Muscle layer of duodenum (tissue), 2 donors: ENCODE data around the gene CCDC196.

Experiments
- H3K27ac ChIP-seq: one replicate; pipeline ENCODE4 v1.7.0; 2013; ENCODE audit warnings: mild to moderate bottlenecking, low read length
- H3K27me3 ChIP-seq: one replicate; pipeline ENCODE4 v1.7.0; 2013; ENCODE audit warnings: low read depth, mild to moderate bottlenecking, control low read depth, low read length
- H3K36me3 ChIP-seq, 2 donors: one replicate each; pipeline ENCODE4 v1.7.0; 2013; ENCODE audit warnings: low read length in 2 of 2, control low read depth in 1 of 2, mild to moderate bottlenecking in 1 of 2; ENCODE audit not compliant: insufficient read depth in 2 of 2, control insufficient read depth in 1 of 2
- H3K4me1 ChIP-seq, 2 donors: one replicate each; pipeline ENCODE4 v1.7.0; 2013; ENCODE audit warnings: low read length in 2 of 2, mild to moderate bottlenecking in 2 of 2, control low read depth in 1 of 2, moderate library complexity in 1 of 2; ENCODE audit not compliant: insufficient read depth in 2 of 2, control insufficient read depth in 1 of 2
- H3K4me3 ChIP-seq, 2 donors: one replicate each; pipeline ENCODE4 v1.7.0; 2013; ENCODE audit warnings: low read length in 2 of 2, low read depth in 1 of 2, mild to moderate bottlenecking in 1 of 2
- H3K9me3 ChIP-seq, 2 donors: one replicate each; pipeline ENCODE4 v1.7.0; 2013; ENCODE audit warnings: low read length in 2 of 2, control low read depth in 1 of 2, mild to moderate bottlenecking in 1 of 2; ENCODE audit not compliant: control insufficient read depth in 1 of 2
- donor health status: healthy.

CCDC196 gene

GRCh38 chr14:66472251-66472650, 13.9 kb upstream of the CCDC196 start:
- no peaks in the 10 kb centered on the region for H3K27me3 ChIP-seq
- H3K27ac ChIP-seq, result no peak overlapping the region
- H3K4me3 ChIP-seq, result no peak overlapping the region
- peaks cover 0 to 3% of the 10 kb centered on the region in 2 donors for H3K9me3 ChIP-seq
- no peaks in the 10 kb centered on the region for H3K36me3 ChIP-seq
- H3K4me1 ChIP-seq, result no peaks in the 10 kb centered on the region

- Histone ChIP-seq H3K9me3 (peaks cover 0 to 3% of the 10 kb centered on the region in 2 donors), H3K27me3 (no peaks in the 10 kb centered on the region), H3K36me3 (no peaks in the 10 kb centered on the region), H3K4me3 (no peak overlapping the region), H3K4me1 (no peaks in the 10 kb centered on the region), H3K27ac (no peak overlapping the region)
Observed at GRCh38 chr14:66473223-66473622, 12.9 kb upstream of the CCDC196 start.

GRCh38 chr14:66476964-66477363, 9.2 kb upstream of the CCDC196 start:
- H3K4me3 ChIP-seq, result no peak overlapping the region
- no peaks in the 10 kb centered on the region for H3K36me3 ChIP-seq
- H3K4me1 ChIP-seq, result no peaks in the 10 kb centered on the region
- no peaks in the 10 kb centered on the region for H3K9me3 ChIP-seq
- no peak overlapping the region for H3K27ac ChIP-seq
- no peaks in the 10 kb centered on the region for H3K27me3 ChIP-seq

- no peaks in the 10 kb centered on the region for H3K36me3 ChIP-seq
- H3K9me3 ChIP-seq, result no peaks in the 10 kb centered on the region
- no peaks in the 10 kb centered on the region for H3K27me3 ChIP-seq
- H3K4me3 ChIP-seq, result no peak overlapping the region
- no peaks in the 10 kb centered on the region for H3K4me1 ChIP-seq
- no peak overlapping the region for H3K27ac ChIP-seq
Observed at GRCh38 chr14:66477567-66477966, 8.6 kb upstream of the CCDC196 start.

- no peak overlapping the region for H3K4me3 ChIP-seq
- H3K27me3 ChIP-seq, result no peaks in the 10 kb centered on the region
- no peaks in the 10 kb centered on the region for H3K9me3 ChIP-seq
- no peaks in the 10 kb centered on the region for H3K36me3 ChIP-seq
- no peak overlapping the region for H3K27ac ChIP-seq
- H3K4me1 ChIP-seq, result no peaks in the 10 kb centered on the region
Observed at GRCh38 chr14:66482873-66483272, 3.3 kb upstream of the CCDC196 start.

- Histone ChIP-seq H3K4me1 (no peaks in the 10 kb centered on the region), H3K4me3 (no peak overlapping the region), H3K36me3 (no peaks in the 10 kb centered on the region), H3K27ac (no peak overlapping the region), H3K9me3 (no peaks in the 10 kb centered on the region), H3K27me3 (no peaks in the 10 kb centered on the region)
Observed at GRCh38 chr14:66483322-66483721, 2.8 kb upstream of the CCDC196 start.

GRCh38 chr14:66485029-66485428, 1.1 kb upstream of the CCDC196 start:
- Histone ChIP-seq H3K4me3 (no peak overlapping the region), H3K9me3 (no peaks in the 10 kb centered on the region), H3K4me1 (no peaks in the 10 kb centered on the region), H3K36me3 (no peaks in the 10 kb centered on the region), H3K27me3 (no peaks in the 10 kb centered on the region), H3K27ac (no peak overlapping the region)

GRCh38 chr14:66487164-66487563, 993 bp downstream of the CCDC196 start:
- H3K4me1 ChIP-seq, result no peaks in the 10 kb centered on the region
- H3K27ac ChIP-seq, result no peak overlapping the region
- H3K4me3 ChIP-seq, result no peak overlapping the region
- H3K9me3 ChIP-seq, result no peaks in the 10 kb centered on the region
- H3K36me3 ChIP-seq, result no peaks in the 10 kb centered on the region
- H3K27me3 ChIP-seq, result no peaks in the 10 kb centered on the region

GRCh38 chr14:66490143-66491111, 4.3 kb downstream of the CCDC196 start:
- H3K9me3 ChIP-seq, result no peaks in the 10 kb centered on the region
- no peak overlapping the region for H3K4me3 ChIP-seq
- H3K27me3 ChIP-seq, result no peaks in the 10 kb centered on the region
- H3K36me3 ChIP-seq, result no peaks in the 10 kb centered on the region
- no peaks in the 10 kb centered on the region for H3K4me1 ChIP-seq
- H3K27ac ChIP-seq, result no peak overlapping the region

GRCh38 chr14:66493750-66494149, 7.6 kb downstream of the CCDC196 start:
- H3K36me3 ChIP-seq, result no peaks in the 10 kb centered on the region
- H3K9me3 ChIP-seq, result no peaks in the 10 kb centered on the region
- H3K4me3 ChIP-seq, result no peak overlapping the region
- no peaks in the 10 kb centered on the region for H3K27me3 ChIP-seq
- H3K4me1 ChIP-seq, result no peaks in the 10 kb centered on the region
- no peak overlapping the region for H3K27ac ChIP-seq

GRCh38 chr14:66495218-66496098, 9.3 kb downstream of the CCDC196 start:
- H3K36me3 ChIP-seq, result no peaks in the 10 kb centered on the region
- H3K27ac ChIP-seq, result no peak overlapping the region
- H3K9me3 ChIP-seq, result no peaks in the 10 kb centered on the region
- H3K27me3 ChIP-seq, result no peaks in the 10 kb centered on the region
- H3K4me3 ChIP-seq, result peak overlapping the region in 1 of 2 donors; percentile 41
- no peaks in the 10 kb centered on the region for H3K4me1 ChIP-seq
